Stimulated activated CD8-positive, alpha-beta memory T cell treated with anti-CD3 and anti-CD28 coated beads, Interleukin-4, amount 100 ng/mL, for 1 hour (primary cell): ENCODE data around the gene GMDS.

Experiments used
- DNase-seq, 2 donors: peaks; one replicate each; pipeline ENCODE4 v3.0.0-alpha.2; 2020; ENCODE audit warnings: low read depth in 2 of 2, low spot score in 1 of 2

GMDS gene

DNA sequence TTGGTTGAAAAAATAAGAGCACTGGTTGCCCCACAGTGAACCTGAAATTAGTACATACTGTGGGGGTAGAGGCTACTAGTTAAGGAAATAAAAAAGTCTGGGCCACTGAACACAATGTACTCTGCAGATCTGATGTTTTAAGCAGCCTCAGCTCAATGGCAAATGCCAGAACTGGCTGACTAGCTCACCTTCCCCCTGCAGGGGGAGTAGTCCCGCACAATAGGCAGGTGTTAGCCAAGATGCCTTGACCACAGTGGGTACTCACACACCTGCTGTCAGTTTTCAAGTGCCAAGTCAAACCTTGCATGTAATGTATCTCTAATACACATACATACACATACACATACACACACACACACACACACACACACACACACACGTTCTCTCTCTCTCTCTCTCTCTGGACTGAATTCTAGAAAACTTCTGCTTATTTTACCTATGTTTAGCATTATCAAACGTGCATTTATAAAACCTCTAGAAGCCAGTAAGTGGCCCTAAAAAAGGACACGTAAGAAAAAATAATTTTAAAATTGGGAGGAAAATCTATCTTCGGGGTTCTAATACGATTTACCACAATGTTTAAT is 36.1 kb downstream of the GMDS start:
- no peak for DNase-seq

DNA sequence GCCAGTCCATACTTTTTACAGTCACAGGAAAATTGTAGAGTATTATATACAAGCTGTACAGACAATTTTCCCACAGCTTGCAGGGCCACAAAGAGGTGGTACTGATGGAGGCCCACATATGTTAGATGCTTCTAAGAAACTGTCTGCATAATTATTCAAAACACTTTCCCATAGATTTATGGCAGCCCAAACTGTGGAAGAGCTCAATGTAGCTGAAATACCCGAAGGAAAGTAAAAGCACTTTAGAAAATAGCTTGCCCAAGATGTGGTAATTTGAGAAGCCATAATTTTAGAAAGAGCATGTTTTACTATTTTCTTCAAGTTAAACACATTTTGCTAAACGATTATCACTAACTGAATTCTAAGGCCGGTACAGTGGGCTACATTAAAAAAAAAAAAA is 36.9 kb downstream of the GMDS start:
- no peak for DNase-seq

DNA sequence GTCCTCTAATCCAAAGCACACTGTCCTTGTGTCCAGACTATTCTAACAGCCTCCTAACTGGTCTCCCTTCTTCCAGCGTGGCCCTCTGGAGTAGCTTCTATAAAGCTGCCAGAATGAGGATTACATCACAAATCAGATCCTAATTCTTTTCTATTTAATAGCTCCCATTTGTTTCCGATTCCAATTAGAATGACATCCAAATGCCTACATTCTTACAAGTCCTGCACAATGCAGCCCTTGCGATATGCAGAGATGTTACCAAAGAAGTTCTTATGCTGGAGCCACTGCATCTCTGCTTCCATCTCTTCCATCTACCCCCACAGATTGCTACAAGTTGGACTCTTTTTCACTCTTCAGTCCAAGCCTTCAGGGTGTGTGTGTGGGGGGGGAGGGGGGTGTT is 40.0 kb downstream of the GMDS start:
- DNase-seq = no peak

DNA sequence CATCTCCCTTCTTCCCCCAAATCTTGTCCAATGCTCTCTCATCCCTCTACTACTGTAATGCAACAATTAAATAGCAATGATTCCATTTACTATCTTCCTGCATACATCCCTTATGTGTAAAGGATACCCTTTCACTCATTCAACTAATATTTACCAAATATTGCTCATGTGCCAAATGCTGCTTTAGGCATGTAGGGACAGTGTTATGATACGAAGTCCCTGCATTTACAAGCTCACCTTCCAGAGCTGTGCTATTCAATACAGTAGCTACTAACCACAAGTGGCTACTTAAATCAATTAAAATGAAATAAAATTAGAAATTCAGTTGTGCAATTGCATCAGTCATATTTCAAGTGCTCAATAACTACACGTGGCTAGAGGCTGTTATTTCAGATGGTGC is 41.1 kb downstream of the GMDS start:
- no peak for DNase-seq

DNA sequence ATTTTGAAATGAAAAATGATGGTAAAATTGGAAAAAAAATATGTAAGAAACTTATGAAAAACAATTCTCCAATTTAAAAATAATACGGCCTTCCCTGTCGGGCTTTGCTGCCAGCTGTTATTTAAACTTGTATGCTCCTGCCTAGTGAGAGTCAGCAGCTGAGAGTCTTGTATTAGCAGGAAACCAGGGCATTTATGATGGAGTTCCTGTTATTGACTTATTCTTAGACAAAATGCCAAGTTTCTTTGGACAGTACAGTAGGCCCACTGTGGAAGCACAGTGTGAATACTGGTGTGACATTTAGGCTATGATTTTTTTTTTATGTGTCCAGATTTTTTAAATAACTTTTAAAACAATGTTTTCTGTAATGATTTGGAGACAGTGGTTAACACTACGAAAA is 42.1 kb downstream of the GMDS start:
- DNase-seq = no peak

DNA sequence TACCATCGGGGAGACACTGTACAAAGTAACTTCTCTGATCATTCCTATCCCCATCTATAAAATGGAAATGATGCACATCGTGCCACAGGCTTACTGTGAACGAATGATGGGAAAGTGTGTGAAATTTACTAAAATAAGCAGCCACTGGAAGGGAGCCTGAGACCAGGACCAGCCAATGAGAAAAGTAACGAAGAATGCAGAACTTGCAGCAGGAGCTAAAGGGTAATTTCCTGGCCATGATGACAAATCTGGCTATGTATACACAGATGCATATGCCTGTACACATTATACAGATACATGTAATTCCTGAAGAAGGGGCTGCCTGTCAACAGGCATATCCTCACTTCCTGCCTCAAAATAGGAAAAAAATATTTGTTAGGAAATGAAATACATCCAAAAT is 47.4 kb downstream of the GMDS start:
- DNase-seq = no peak

DNA sequence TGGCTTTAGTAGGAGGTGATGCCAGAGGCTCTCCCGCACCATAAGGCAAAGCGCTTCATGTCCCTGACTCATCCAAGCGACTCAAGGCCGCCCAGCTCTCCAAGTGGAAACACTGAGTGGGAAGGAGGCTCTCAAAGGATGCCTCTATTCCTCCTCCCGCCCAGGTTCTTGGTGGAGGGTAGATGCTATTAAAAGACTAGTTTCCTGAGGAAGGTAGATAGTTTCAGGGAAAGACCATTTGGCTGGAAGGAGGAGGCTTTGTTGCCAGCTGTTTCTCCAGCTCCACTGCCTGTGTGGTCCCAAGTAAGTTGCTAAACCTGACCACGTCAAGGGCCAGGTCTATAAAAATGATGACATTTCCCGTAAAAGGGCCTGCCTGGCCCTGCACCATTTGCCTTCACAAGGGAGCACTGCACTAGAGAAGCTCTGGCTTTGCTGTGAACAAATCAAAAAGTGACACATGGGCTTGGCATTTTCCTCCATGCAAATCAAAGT is 48.2 kb downstream of the GMDS start:
- no peak for DNase-seq

DNA sequence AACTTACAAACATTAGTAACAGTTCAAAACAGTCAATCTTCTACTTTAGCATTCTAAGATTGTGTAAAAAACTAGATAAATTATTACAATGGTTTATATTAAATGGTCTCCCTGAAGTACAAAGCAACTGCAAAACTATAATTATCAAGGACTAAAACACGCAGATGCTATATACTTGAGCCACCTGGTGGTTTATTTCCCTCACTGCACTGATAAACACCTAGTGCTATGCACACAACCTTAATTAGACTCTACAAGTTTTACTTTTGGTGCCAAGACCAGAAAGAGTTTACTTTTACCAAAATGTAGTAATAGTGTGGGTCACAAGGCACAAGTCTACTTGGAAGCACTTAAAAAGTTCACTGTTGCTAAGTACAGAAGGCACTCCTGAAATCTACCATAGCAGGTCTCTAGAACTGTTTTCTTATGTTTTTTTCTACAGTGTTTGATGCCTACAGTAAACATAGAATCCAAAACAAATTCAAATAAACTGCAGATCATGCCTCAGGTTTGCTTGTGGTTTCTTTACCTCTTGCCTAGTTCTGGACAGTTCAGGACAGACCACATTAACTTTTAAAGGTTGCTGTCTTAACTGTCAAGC is 49.2 kb downstream of the GMDS start:
- no peak for DNase-seq

DNA sequence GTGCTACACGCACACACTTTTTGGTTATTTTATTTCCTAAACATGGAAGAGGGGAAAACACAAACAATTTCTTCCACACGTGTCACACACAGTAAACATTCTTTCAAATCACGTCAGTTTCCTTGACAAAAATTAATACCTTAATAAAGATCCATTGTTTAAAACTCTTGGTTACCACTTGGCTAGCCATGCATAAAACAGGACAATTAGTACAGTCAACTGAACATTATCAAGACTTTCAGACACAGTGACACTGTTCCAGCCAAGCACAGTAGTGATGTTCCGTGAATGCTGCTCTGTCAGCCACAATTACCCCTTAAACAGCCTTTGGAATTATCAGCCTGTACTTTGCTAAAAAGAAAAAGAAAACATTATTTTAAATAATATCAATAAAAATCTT is 50.8 kb downstream of the GMDS start:
- no peak for DNase-seq

GRCh38 chr6:2193931-2194330 is 51.5 kb downstream of the GMDS start:
- no peak for DNase-seq

DNA sequence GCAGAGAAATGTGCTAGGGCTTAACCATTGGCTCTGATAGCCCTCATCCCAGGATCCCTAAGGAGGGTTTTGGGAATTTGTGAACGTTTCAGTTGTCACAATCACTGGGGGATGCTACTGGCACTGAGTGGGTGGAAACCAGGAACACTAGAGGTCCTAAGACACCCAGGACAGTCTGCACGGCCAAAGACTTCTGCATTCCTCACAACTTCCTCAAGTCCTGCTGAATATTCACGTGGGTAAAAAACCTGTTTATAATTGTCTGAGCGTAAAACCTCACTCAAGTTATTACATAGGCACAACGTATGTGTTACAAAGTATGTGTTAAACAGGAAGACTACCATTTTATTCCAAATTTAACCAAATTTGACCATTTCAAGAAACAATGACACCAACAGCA is 52.4 kb downstream of the GMDS start:
- DNase-seq = no peak

DNA sequence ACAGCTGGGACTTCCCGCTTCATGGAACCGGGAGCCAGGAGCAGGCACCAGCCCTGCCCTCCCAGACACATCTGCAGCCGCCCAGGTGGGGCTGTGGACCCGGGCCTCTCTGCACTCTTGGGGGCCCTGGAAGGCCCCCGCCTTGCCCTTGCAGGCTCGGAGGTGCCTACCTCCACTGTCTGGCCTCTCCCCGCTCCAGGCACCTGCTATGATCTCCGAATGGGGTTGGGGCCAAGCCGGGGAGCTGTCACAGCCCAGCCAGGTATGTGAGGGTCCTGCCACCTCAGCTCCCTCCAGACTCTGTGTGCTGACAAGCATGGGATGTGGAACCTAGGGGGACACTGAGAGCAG is 54.0 kb downstream of the GMDS start:
- DNase-seq = no peak

DNA sequence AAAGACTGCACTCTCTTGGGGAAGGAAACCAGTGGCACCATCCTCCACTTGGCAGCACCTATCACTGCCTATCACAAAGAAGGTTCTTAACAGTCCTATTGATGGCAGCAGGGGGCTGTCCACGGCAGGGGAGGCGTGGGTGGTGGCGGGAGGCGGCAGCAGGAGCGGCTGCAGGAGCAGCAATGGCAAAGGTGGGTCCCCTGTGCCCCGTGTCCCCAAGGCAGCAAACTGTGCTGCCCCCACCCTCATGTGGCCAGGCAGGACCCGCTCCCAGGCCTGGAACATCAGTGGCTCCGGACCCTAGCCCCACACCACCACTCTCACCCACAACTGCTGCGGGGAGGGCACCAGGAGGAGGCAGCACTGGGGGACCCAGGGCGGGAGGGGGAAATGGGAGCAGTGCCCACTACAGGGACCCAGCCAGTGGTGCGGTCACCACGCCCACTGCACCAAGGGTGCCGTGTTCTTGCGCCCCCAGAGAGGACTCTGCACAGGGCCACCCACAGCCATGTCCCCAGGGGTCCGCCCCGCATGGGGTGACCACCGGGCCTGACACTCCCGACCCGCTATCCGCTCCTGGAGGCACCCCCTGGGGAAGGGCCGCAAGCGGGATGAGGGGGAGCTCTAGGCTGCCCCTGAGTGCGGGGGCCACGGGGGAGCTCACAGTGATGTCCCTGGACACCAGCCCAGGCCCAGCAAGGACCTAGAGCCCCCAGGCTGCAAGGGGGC is 54.6 kb downstream of the GMDS start:
- no peak for DNase-seq

- no peak for DNase-seq
These were observed 56.5 kb downstream of the GMDS start for GRCh38 chr6:2188856-2189384.

DNA sequence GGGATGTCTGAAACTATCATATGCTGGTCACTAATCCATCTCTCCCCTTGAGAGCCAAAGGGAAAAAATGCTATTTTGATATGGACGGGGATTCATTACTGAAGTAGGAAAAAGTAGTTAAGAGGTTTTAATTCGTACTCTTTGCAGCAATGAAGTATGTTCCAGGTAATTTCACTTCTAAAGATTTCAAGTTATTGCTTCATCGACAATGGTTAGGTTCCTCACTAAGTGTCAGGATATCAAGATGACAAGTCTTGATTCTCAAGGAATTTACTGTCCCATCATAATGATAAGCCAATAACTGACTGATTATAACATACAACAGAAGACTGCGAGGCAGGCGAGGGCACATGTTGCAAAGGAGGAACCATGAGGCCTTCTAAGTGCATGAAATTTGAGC is 57.0 kb downstream of the GMDS start:
- no peak for DNase-seq

GRCh38 chr6:2187826-2188225 is 57.6 kb downstream of the GMDS start:
- DNase-seq = no peak

GRCh38 chr6:2186516-2186915 is 58.9 kb downstream of the GMDS start:
- no peak for DNase-seq

DNA sequence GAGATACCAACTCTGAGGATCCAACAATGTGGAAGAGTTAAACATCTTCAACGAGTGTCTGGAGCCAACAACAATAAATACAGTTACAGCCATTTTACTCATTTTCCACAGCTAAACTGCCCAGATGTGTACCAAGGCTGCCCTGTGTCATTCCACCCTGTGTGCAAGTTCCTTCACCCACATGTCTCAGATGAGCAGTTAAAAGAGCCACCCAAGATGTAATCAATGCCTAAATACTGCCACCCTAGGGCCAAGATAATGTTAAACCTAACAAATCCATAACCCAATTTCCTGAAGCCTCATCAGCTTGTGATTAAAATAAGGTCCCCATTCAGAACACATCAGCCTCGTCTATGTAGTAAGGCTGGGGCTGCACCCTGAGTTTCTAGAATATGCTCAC is 59.9 kb downstream of the GMDS start:
- no peak for DNase-seq

- no peak for DNase-seq
These were observed 60.5 kb downstream of the GMDS start for GRCh38 chr6:2184700-2185455.

- no peak for DNase-seq
These were observed 61.7 kb downstream of the GMDS start for GRCh38 chr6:2183752-2184151.

GRCh38 chr6:2183246-2183645 is 62.2 kb downstream of the GMDS start:
- no peak for DNase-seq

GRCh38 chr6:2182251-2182650 is 63.2 kb downstream of the GMDS start:
- DNase-seq = no peak
